Measurements from ENCODE around the gene ZNF611. TPM values are rescaled to one million over a fixed set of nuclear protein-coding genes. Genes with fewer than 3 reads are reported as not detected.

The ZNF611 gene
- total and polyA plus RNA-seq, 10 of the 15 experiments (the other 5 are each of a cell fraction or from before 2014, with no cell fraction given) = 1.4 to 16.8 (median 7.6) TPM

DNA sequence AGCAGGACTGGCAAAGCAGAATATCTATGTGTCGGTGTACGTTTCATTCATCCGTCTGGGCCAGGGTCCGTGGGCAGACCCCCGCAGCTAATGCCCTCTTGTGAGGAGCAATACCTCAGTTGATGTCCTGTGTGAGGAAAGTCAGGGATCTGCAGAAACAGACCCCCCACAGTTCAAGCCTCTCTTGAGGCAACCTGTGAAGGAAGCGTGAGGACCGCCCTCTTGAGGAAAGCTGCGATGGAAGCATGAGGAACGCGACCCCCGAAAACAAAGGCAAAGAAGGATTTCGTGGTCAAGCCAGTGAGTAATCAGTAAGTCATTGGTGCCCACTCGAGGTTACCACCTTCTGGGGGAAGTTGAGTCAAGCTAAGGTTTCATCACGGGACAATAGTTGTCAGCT, 75.8 kb downstream of the ZNF611 start:
- Histone ChIP-seq H3K4me3 (no peak overlapping the region), H3K79me2 (ENCODE audit: control insufficient read depth, insufficient read depth, low read length) (no peaks in the 10 kb centered on the region), H3K36me3 (ENCODE audit: control insufficient read depth in 2 of 2, insufficient read depth in 2 of 2, low read length in 1 of 2) (peaks cover 11 to 14% of the 10 kb centered on the region in 2 experiments; a peak in 3 of 4 replicates), H3K4me1 (ENCODE audit: control insufficient read depth, insufficient read depth, low read length) (no peaks in the 10 kb centered on the region), H3K27ac (ENCODE audit: control insufficient read depth, insufficient read depth) (no peak overlapping the region), H3K4me2 (ENCODE audit: control insufficient read depth, insufficient read depth) (no peak overlapping the region), H3K27me3 (replicated peaks in 1 of 2; ENCODE audit: control insufficient read depth in 2 of 2, insufficient read depth in 2 of 2, low read length in 1 of 2) (no peaks in the 10 kb centered on the region), H3K9me3 (replicated peaks; ENCODE audit: control insufficient read depth, insufficient read depth, low read length) (no peaks in the 10 kb centered on the region; the same call in 2 of the 3 replicates), H3K9ac (ENCODE audit: control insufficient read depth, insufficient read depth, low read length) (no peak overlapping the region), H4K20me1 (ENCODE audit: control insufficient read depth, insufficient read depth) (no peaks in the 10 kb centered on the region), H2AFZ (ENCODE audit: control insufficient read depth, low read depth, low read length) (no peak overlapping the region)
- ATAC-seq (no peak), FAIRE-seq (no peak), DNase-seq (ENCODE audit: low read depth, low spot score) (no peak)
- no TSS peak for BruUV-seq (replicated peaks)
- intact Hi-C loops (cut with micrococcal nuclease; ENCODE audit: unreplicated experiment) (no loop called here), in situ Hi-C loops (cut with MboI) (no loop called here)
- ChIA-PET CTCF (no interaction called here), SMC1A (ENCODE audit: uncharacterized antibody, unreplicated experiment) (no interaction called here), RAD21 (ENCODE audit: unreplicated experiment) (no interaction called here), POLR2A (interaction anchor here (0.6 kb wide), 2 partner anchors 80 to 375 kb away, joined by 4 to 6 read pairs; no protein-coding TSS in a partner anchor)
- 88% methylated on average over 12 of the region's 14 CpGs for WGBS (ENCODE audit: insufficient coverage, insufficient replicate concordance, low lambda C conversion rate, missing lambda C conversion rate)
- TF ChIP-seq FOXM1 (IDR thresholded peaks at IDR 0.05; ENCODE audit: low read depth, low read length) = no peak
- TF ChIP-seq RFX5 (IDR thresholded peaks at IDR 0.05; ENCODE audit: low read depth, low read length) = no peak
- no peak for TF ChIP-seq RBBP5 (conservative IDR thresholded peaks at IDR 0.05)
- TF ChIP-seq, protein P1, sequence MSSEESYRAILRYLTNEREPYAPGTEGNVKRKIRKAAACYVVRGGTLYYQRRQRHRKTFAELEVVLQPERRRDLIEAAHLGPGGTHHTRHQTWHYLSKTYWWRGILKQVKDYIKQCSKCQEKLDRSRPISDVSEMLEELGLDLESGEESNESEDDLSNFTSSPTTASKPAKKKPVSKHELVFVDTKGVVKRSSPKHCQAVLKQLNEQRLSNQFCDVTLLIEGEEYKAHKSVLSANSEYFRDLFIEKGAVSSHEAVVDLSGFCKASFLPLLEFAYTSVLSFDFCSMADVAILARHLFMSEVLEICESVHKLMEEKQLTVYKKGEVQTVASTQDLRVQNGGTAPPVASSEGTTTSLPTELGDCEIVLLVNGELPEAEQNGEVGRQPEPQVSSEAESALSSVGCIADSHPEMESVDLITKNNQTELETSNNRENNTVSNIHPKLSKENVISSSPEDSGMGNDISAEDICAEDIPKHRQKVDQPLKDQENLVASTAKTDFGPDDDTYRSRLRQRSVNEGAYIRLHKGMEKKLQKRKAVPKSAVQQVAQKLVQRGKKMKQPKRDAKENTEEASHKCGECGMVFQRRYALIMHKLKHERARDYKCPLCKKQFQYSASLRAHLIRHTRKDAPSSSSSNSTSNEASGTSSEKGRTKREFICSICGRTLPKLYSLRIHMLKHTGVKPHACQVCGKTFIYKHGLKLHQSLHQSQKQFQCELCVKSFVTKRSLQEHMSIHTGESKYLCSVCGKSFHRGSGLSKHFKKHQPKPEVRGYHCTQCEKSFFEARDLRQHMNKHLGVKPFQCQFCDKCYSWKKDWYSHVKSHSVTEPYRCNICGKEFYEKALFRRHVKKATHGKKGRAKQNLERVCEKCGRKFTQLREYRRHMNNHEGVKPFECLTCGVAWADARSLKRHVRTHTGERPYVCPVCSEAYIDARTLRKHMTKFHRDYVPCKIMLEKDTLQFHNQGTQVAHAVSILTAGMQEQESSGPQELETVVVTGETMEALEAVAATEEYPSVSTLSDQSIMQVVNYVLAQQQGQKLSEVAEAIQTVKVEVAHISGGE (CRISPR knock-in tag; IDR thresholded peaks at IDR 0.05) = no peak
- TF ChIP-seq, protein P2, sequence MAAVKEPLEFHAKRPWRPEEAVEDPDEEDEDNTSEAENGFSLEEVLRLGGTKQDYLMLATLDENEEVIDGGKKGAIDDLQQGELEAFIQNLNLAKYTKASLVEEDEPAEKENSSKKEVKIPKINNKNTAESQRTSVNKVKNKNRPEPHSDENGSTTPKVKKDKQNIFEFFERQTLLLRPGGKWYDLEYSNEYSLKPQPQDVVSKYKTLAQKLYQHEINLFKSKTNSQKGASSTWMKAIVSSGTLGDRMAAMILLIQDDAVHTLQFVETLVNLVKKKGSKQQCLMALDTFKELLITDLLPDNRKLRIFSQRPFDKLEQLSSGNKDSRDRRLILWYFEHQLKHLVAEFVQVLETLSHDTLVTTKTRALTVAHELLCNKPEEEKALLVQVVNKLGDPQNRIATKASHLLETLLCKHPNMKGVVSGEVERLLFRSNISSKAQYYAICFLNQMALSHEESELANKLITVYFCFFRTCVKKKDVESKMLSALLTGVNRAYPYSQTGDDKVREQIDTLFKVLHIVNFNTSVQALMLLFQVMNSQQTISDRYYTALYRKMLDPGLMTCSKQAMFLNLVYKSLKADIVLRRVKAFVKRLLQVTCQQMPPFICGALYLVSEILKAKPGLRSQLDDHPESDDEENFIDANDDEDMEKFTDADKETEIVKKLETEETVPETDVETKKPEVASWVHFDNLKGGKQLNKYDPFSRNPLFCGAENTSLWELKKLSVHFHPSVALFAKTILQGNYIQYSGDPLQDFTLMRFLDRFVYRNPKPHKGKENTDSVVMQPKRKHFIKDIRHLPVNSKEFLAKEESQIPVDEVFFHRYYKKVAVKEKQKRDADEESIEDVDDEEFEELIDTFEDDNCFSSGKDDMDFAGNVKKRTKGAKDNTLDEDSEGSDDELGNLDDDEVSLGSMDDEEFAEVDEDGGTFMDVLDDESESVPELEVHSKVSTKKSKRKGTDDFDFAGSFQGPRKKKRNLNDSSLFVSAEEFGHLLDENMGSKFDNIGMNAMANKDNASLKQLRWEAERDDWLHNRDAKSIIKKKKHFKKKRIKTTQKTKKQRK (IDR thresholded peaks at IDR 0.05; ENCODE audit: low read depth, low read length) = no peak
- TF ChIP-seq MTA3 (IDR thresholded peaks at IDR 0.05; ENCODE audit: borderline replicate concordance, low read length) = no peak
- no peak for TF ChIP-seq NFIC (IDR thresholded peaks at IDR 0.05; ENCODE audit: low read depth, low read length)
- TF ChIP-seq NFYA (IDR thresholded peaks at IDR 0.05; ENCODE audit: borderline replicate concordance, low read depth, low read length) = no peak
- no peak for TF ChIP-seq RUNX3 (IDR thresholded peaks at IDR 0.05; ENCODE audit: low read length)
- no peak for TF ChIP-seq ZNF217 (IDR thresholded peaks at IDR 0.05)
- no peak for TF ChIP-seq TBL1XR1 (IDR thresholded peaks at IDR 0.05; ENCODE audit: low read depth, low read length)
- TF ChIP-seq ATF3 (IDR thresholded peaks at IDR 0.05; ENCODE audit: borderline replicate concordance, extremely low read depth, low read depth, low read length) = no peak
- TF ChIP-seq MTA2 (IDR thresholded peaks at IDR 0.05; ENCODE audit: low read depth) = no peak
- TF ChIP-seq ZBTB40 (IDR thresholded peaks at IDR 0.05; ENCODE audit: borderline replicate concordance) = no peak
